Peyer's patch (tissue), 4 donors: ENCODE measurements around the gene SEC11A.

ENCODE experiments used
- CTCF ChIP-seq, 6 experiments: fragments of 450-650 bp in 4 of 6; fragments of 200-600 bp in 2 of 6; sonication (generic) in 1 of 6; IDR thresholded peaks; one replicate each; pipeline ENCODE4 v1.5.1; 2017 to 2019; ENCODE audit warnings: antibody characterized with exemption in 6 of 6, mild to moderate bottlenecking in 3 of 6, moderate library complexity in 1 of 6
- POLR2A ChIP-seq, 2 donors: fragments of 450-650 bp; IDR thresholded peaks; one replicate each; pipeline ENCODE4 v1.5.1; 2017; ENCODE audit warnings: antibody characterized with exemption in 2 of 2, mild to moderate bottlenecking in 2 of 2, moderate library complexity in 2 of 2

GRCh38 chr15:84649706-84650105 is 66.2 kb downstream of the SEC11A start:
- no peak for TF ChIP-seq CTCF (IDR thresholded peaks at IDR 0.05)
- TF ChIP-seq POLR2A (IDR thresholded peaks at IDR 0.05), result no peak
